Breast epithelium (tissue), 4 donors: ENCODE measurements around the gene RAP2C. TPM values are rescaled to one million over a fixed set of nuclear protein-coding genes. Genes with fewer than 3 reads are reported as not detected.

Source experiments
- DNase-seq, 2 donors: peaks; one replicate each; pipeline ENCODE4 v3.0.0-alpha.2; 2019; ENCODE audit warnings: low spot score in 2 of 2
- H3K27ac ChIP-seq, 2 donors: fragments of 200-600 bp; sonication (generic) in 1 of 2; one replicate each; pipeline ENCODE4 v1.5.1; 2016 to 2019; ENCODE audit warnings: mild to moderate bottlenecking in 1 of 2
- H3K27me3 ChIP-seq, 2 donors: fragments of 200-600 bp; sonication (generic) in 1 of 2; one replicate each; pipeline versions ENCODE4 v1.5.1 to v1.6.0; 2017 to 2019; ENCODE audit warnings: control low read depth in 1 of 2, mild to moderate bottlenecking in 1 of 2
- H3K36me3 ChIP-seq: fragments of 200-600 bp; one replicate; pipeline ENCODE4 v1.5.1; 2019
- H3K4me1 ChIP-seq, 2 donors: fragments of 200-600 bp; sonication (generic); one replicate each; pipeline ENCODE4 v1.5.1; 2016 to 2019; ENCODE audit warnings: control low read depth in 1 of 2
- H3K4me3 ChIP-seq, 3 donors: fragments of 200-600 bp; sonication (generic); 1 replicate in 2 of 3; 2 replicates in 1 of 3; pipeline ENCODE4 v1.5.1; 2016 to 2019; ENCODE audit warnings: mild to moderate bottlenecking in 3 of 3, moderate library complexity in 2 of 3
- H3K9me3 ChIP-seq, 2 donors: fragments of 200-600 bp; sonication (generic) in 1 of 2; one replicate each; pipeline ENCODE4 v1.5.1; 2016 to 2019; ENCODE audit warnings: control low read depth in 1 of 2
- POLR2A ChIP-seq: fragments of 450-650 bp; IDR thresholded peaks from one replicate; pipeline ENCODE4 v1.6.1; 2016; ENCODE audit warnings: antibody characterized with exemption, mild to moderate bottlenecking, moderate library complexity
- POLR2AphosphoS5 ChIP-seq, 3 donors: sonication (generic); formaldehyde crosslinking; IDR thresholded peaks; one replicate each; pipeline ENCODE4 v1.6.1; 2017; ENCODE audit warnings: antibody characterized with exemption in 3 of 3
- intact Hi-C: fragments of 100-400 bp; cut with DNase I; formaldehyde crosslinking; loops from one replicate; pipeline ENCODE4 v1.15.1; 2023; ENCODE audit warnings: low total_unique reads
- total RNA-seq, 3 donors: library from RNA; depleted of rRNA; stranded (reverse); fragments of >200 nt; gene quantifications; one replicate each; pipeline ENCODE4 v1.1.0, GENCODE V29; 2016
- TF ChIP-seq, protein P1 (sequence below), 3 donors: fragments of 450-650 bp; IDR thresholded peaks; one replicate each; pipeline ENCODE4 v1.5.1; 2016 to 2017; ENCODE audit warnings: antibody characterized with exemption in 3 of 3, mild to moderate bottlenecking in 3 of 3, moderate library complexity in 3 of 3

The RAP2C gene
- total RNA-seq, 3 donors from 2014 or later = 14.1 to 22.1 (median 18.0) TPM

DNA sequence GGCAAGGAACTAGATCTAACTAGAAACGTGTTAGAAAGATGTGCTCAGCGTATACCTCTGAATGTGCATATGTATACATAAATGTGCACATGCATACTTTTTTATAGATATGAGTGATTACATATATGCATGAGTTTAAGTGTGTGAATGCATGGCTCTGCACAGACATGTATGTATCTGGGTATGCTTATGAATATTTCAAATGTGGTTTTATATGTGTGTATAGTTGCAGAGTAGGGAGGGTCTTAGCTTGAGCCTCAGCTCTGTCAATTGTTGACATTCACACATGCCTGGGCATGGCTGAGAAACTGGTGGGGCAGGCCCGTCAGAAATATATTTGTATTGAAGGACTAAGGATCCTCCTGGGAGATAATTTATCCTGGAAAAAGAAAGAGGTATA, 31.1 kb downstream of the RAP2C start:
- H3K9me3 ChIP-seq = peaks cover 0 to 5% of the 10 kb centered on the region in 2 donors
- TF ChIP-seq POLR2AphosphoS5 (IDR thresholded peaks at IDR 0.05) (no peak), POLR2A (no peak)
- TF ChIP-seq, protein P1, sequence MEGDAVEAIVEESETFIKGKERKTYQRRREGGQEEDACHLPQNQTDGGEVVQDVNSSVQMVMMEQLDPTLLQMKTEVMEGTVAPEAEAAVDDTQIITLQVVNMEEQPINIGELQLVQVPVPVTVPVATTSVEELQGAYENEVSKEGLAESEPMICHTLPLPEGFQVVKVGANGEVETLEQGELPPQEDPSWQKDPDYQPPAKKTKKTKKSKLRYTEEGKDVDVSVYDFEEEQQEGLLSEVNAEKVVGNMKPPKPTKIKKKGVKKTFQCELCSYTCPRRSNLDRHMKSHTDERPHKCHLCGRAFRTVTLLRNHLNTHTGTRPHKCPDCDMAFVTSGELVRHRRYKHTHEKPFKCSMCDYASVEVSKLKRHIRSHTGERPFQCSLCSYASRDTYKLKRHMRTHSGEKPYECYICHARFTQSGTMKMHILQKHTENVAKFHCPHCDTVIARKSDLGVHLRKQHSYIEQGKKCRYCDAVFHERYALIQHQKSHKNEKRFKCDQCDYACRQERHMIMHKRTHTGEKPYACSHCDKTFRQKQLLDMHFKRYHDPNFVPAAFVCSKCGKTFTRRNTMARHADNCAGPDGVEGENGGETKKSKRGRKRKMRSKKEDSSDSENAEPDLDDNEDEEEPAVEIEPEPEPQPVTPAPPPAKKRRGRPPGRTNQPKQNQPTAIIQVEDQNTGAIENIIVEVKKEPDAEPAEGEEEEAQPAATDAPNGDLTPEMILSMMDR (IDR thresholded peaks at IDR 0.05) = no peak
- no peak for DNase-seq
- peaks cover 0 to 22% of the 10 kb centered on the region in 2 donors for H3K27me3 ChIP-seq
- intact Hi-C loops = no loop called here
- no peaks in the 10 kb centered on the region for H3K4me1 ChIP-seq
- H3K4me3 ChIP-seq = no peak overlapping the region
- no peaks in the 10 kb centered on the region for H3K36me3 ChIP-seq
- H3K27ac ChIP-seq = no peak overlapping the region

DNA sequence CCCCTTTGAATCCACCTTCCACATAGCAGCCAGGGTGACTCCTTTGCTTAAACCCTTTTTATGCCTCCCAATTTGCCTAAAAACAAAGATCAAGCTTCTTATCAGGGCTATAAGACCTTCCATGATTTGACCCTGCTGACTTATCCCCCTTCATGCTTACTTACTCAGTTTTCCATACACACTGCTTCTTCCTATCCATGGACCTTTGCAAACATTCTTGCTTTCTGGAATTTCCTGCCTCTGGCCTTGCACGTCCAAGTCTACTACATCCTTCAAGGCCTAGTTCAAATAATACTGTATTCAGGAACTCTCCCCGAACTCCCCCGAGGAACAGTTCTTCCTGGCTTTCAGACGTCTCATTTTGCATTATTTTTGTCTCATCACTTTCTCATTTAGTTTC, 31.8 kb downstream of the RAP2C start:
- intact Hi-C loops = no loop called here
- H3K4me3 ChIP-seq = no peak overlapping the region
- H3K9me3 ChIP-seq = peaks cover 0 to 5% of the 10 kb centered on the region in 2 donors
- peaks cover 0 to 26% of the 10 kb centered on the region in 2 donors for H3K27me3 ChIP-seq
- no peak overlapping the region for H3K27ac ChIP-seq
- no peak for DNase-seq
- H3K36me3 ChIP-seq = no peaks in the 10 kb centered on the region
- no peaks in the 10 kb centered on the region for H3K4me1 ChIP-seq
- TF ChIP-seq, protein P1 (IDR thresholded peaks at IDR 0.05) = no peak
- TF ChIP-seq POLR2AphosphoS5 (IDR thresholded peaks at IDR 0.05) = no peak
- no peak for TF ChIP-seq POLR2A

DNA sequence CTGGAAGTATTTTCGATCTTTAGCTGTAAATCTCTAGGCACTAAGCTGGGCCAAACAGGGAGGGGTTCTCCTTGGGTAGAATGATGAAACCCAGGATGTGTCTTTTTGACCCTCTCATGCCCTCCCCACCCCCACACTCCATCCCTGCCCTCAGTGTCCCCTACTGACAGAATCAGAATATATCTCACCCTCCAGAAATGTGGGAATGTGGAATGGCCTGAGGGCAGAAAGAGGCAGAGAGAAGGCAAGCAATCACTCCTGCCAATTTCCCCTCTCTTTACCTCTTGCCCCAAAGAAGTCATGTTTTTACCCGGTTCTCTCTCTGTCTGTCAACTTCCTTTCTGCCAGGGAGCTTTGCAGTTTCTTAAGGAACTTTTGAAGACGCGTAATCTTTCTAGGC, 34.4 kb downstream of the RAP2C start:
- intact Hi-C loops = no loop called here
- Histone ChIP-seq H3K4me3 (no peak overlapping the region), H3K27ac (no peak overlapping the region), H3K27me3 (peaks cover 0 to 20% of the 10 kb centered on the region in 2 donors), H3K9me3 (no peaks in the 10 kb centered on the region), H3K36me3 (no peaks in the 10 kb centered on the region), H3K4me1 (no peaks in the 10 kb centered on the region)
- TF ChIP-seq, protein P1 (IDR thresholded peaks at IDR 0.05) = no peak
- TF ChIP-seq POLR2A = no peak
- TF ChIP-seq POLR2AphosphoS5 (IDR thresholded peaks at IDR 0.05) = no peak
- DNase-seq = no peak

DNA sequence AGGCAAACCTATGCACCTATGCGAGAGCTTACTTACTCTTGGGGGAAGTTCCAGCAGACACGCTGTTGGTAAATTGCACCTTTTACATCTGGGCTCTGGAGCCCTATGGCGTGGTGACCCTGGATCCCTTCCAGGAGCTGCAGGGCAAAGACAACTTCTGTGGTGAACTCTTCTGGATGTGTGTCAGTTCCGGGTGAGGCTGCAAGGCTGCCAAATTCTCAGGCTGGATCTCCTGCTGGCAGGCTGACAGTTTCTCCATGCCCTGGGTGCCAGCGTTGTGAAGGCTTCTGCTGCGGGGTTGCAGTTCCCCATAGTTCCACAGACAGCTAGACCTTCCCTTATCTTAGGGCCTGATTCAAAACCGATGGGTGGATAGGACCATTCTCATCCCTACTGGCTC, 37.9 kb downstream of the RAP2C start:
- H3K36me3 ChIP-seq = no peaks in the 10 kb centered on the region
- no peak for TF ChIP-seq POLR2A
- no peak for TF ChIP-seq POLR2AphosphoS5 (IDR thresholded peaks at IDR 0.05)
- TF ChIP-seq, protein P1 (IDR thresholded peaks at IDR 0.05) = no peak
- H3K27ac ChIP-seq = no peak overlapping the region
- no peaks in the 10 kb centered on the region for H3K4me1 ChIP-seq
- no peak overlapping the region for H3K4me3 ChIP-seq
- H3K27me3 ChIP-seq = peaks cover 0 to 23% of the 10 kb centered on the region in 2 donors
- no peaks in the 10 kb centered on the region for H3K9me3 ChIP-seq
- peak; percentile 35 to 74 for DNase-seq
- intact Hi-C loops = no loop called here

DNA sequence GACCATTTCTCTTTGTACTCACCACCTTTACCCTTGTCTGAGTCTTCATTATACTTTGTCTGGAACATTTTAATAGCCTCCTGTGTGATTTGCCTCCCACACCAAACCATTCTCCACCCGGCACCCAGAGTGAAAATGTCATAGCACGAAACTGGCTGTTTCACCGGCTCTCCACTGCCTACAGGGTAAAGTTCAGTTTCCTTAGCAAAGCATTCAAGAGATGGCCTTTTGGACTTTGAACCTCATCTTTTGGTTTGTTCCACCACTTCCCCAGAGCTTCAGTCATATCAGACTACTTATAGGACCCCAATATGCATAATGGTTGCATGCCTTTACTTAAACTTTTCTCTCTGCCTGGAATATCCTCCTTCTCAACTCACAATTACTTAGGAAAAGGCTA, 38.3 kb downstream of the RAP2C start:
- DNase-seq = no peak
- H3K4me1 ChIP-seq = no peaks in the 10 kb centered on the region
- intact Hi-C loops = no loop called here
- H3K36me3 ChIP-seq = no peaks in the 10 kb centered on the region
- no peak overlapping the region for H3K4me3 ChIP-seq
- H3K9me3 ChIP-seq = no peaks in the 10 kb centered on the region
- H3K27me3 ChIP-seq = peaks cover 0 to 23% of the 10 kb centered on the region in 2 donors
- H3K27ac ChIP-seq = no peak overlapping the region
- TF ChIP-seq POLR2AphosphoS5 (IDR thresholded peaks at IDR 0.05) = no peak
- TF ChIP-seq POLR2A = no peak
- TF ChIP-seq, protein P1 (IDR thresholded peaks at IDR 0.05) = no peak
